ENCODE results near the gene FADS1. TPM values are rescaled to one million over a fixed set of nuclear protein-coding genes. Genes with fewer than 3 reads are reported as not detected.

Gene FADS1
- total RNA-seq (2014; rRNA removed; shearing (Covaris generic)) (103 and 119 TPM in 2 replicates), polyA plus RNA-seq (2016; fragmentation: Nextera tagmentation; extraction: Ambion mirVana) (67.6 and 74.9 TPM in 2 replicates)
- long read RNA-seq, full-length matches to known transcripts, result 79 of 105 reads
- long read RNA-seq, partial matches to known transcripts, result 10 of 105 reads
- long read RNA-seq, other reads (novel, unspliced or antisense), result 16 of 105 reads

DNA sequence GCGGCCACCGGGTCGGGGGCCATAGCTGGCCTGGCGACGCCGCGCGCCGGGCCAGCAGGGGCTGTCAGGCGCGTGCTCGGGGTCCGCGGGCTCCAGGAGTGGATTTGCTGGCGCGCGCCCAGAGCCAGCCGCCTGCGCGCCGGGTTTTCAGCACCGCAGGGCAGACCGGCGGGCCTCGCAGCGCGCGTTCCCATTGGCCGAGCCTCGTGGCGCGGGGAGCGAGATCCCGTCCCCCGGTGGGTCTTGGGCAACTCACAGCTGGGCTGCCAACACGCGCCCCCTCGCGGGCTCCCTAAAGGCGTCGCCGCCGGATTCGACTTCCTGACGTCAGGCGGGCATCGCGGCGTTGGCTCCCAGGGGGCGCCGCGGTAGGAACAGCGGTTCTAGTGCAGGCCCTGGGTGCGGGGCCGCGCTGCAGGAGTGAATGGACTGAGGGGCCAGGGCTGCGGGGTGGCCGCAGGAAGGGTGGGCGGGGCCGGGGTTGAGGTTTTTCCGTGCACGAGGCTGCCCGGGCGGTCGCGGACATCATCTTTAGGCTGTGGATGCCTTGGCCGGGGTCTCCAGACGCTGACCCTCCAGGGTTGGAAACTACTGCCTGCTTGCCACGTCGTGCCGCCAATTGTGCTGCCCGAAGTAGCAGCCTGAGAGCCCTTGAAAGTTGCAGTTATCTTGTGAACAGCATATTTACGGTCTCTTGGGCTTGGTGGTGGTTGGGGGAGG is at the start of gene FADS1:
FADS1 (minus strand) TSS at position 268 of the 720 bp plus-strand sequence; CDS start at position 194, 74 bp downstream.
- peak; percentile 98 for DNase-seq (ENCODE audit: low spot score)
- Mint-ChIP-seq H3K27ac (peak within 1 kb of the TSS; percentile 99), H3K27me3 (ENCODE audit: insufficient read depth, low read depth, poor library complexity) (peaks cover 20% of the 10 kb centered on the region), H3K9me3 (no peaks in the 10 kb centered on the region; the same call in 2 of the 3 replicates), H3K4me3 (peak within 1 kb of the TSS; percentile 96), H3K36me3 (ENCODE audit: low read depth) (peaks cover 35% of the 10 kb centered on the region), H3K4me1 (peaks cover 15% of the 10 kb centered on the region)
- H3K27ac ChIP-seq (ENCODE audit: low read depth), result peak within 1 kb of the TSS; percentile 98
- peaks cover 11% of the 10 kb centered on the region for H3K4me1 ChIP-seq (ENCODE audit: insufficient read depth)
- H3F3A ChIP-seq (replicated peaks; ENCODE audit: low read depth), result peaks cover 15% of the 10 kb centered on the region
- peak within 1 kb of the TSS; percentile 77 for H3K4me2 ChIP-seq
- H3K36me3 ChIP-seq (ENCODE audit: insufficient read depth), result peaks cover 14% of the 10 kb centered on the region
- H4K20me1 ChIP-seq (replicated peaks; ENCODE audit: insufficient read depth), result peaks cover 8% of the 10 kb centered on the region; the same call in 1 of the 2 replicates
- peaks cover 68% of the 10 kb centered on the region for H3K79me2 ChIP-seq (replicated peaks; ENCODE audit: insufficient read depth)
- peak within 1 kb of the TSS; percentile 89 for H3K4me3 ChIP-seq
- 0 out of 2 replicates have a peak within 1 kb of the TSS, but pooled peaks have one; percentile 47 for H2AFZ ChIP-seq
- TF ChIP-seq, protein P1, sequence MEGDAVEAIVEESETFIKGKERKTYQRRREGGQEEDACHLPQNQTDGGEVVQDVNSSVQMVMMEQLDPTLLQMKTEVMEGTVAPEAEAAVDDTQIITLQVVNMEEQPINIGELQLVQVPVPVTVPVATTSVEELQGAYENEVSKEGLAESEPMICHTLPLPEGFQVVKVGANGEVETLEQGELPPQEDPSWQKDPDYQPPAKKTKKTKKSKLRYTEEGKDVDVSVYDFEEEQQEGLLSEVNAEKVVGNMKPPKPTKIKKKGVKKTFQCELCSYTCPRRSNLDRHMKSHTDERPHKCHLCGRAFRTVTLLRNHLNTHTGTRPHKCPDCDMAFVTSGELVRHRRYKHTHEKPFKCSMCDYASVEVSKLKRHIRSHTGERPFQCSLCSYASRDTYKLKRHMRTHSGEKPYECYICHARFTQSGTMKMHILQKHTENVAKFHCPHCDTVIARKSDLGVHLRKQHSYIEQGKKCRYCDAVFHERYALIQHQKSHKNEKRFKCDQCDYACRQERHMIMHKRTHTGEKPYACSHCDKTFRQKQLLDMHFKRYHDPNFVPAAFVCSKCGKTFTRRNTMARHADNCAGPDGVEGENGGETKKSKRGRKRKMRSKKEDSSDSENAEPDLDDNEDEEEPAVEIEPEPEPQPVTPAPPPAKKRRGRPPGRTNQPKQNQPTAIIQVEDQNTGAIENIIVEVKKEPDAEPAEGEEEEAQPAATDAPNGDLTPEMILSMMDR (conservative IDR thresholded peaks at IDR 0.05; ENCODE audit: low read depth in 2 of 2), result peak; percentile 47 to 70
- no peak for TF ChIP-seq EZH2 (IDR thresholded peaks at IDR 0.05; ENCODE audit: low read depth, unreplicated experiment)
- peak; percentile 60 for TF ChIP-seq POLR2AphosphoS5 (IDR thresholded peaks at IDR 0.05; ENCODE audit: low read depth)
- peak; percentile 91 for TF ChIP-seq CREB1 (CRISPR knock-in tag; IDR thresholded peaks at IDR 0.05; ENCODE audit: low read depth)
- no peaks in the 10 kb centered on the region for H3K27me3 ChIP-seq (ENCODE audit: insufficient read depth)
- ATAC-seq, result peak; percentile 47
- H3K9me2 ChIP-seq (ENCODE audit: insufficient read depth), result peaks cover 5% of the 10 kb centered on the region; the same call in 1 of the 2 replicates

DNA sequence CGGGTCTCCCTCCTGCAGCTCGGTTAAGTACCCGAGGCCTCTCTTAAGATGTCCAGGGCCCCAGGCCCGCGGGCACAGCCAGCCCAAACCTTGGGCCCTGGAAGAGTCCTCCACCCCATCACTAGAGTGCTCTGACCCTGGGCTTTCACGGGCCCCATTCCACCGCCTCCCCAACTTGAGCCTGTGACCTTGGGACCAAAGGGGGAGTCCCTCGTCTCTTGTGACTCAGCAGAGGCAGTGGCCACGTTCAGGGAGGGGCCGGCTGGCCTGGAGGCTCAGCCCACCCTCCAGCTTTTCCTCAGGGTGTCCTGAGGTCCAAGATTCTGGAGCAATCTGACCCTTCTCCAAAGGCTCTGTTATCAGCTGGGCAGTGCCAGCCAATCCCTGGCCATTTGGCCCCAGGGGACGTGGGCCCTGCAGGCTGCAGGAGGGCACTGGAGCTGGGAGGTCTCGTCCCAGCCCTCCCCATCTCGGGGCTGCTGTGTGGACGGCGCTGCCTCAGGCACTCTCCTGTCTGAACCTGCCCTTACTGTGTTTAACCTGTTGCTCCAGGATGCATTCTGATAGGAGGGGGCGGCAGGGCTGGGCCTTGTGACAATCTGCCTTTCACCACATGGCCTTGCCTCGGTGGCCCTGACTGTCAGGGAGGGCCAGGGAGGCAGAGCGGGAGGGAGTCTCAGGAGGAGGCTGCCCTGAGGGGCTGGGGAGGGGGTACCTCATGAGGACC is 49.6 kb upstream of the FADS1 start:
- no peaks in the 10 kb centered on the region for H3K79me2 ChIP-seq (replicated peaks; ENCODE audit: insufficient read depth)
- H3K36me3 Mint-ChIP-seq (ENCODE audit: low read depth), result peaks cover 40% of the 10 kb centered on the region
- H3K4me3 ChIP-seq, result no peak overlapping the region
- peaks cover 6% of the 10 kb centered on the region for H3K27me3 Mint-ChIP-seq (ENCODE audit: insufficient read depth, low read depth, poor library complexity)
- no peaks in the 10 kb centered on the region for H3K9me2 ChIP-seq (ENCODE audit: insufficient read depth)
- H3K4me1 Mint-ChIP-seq, result peaks cover 21% of the 10 kb centered on the region
- peaks cover 8% of the 10 kb centered on the region for H3K4me1 ChIP-seq (ENCODE audit: insufficient read depth)
- H3K27ac ChIP-seq (ENCODE audit: low read depth), result no peak overlapping the region
- peaks cover 9% of the 10 kb centered on the region for H3K36me3 ChIP-seq (ENCODE audit: insufficient read depth)
- no peak overlapping the region for H3K4me3 Mint-ChIP-seq
- H4K20me1 ChIP-seq (replicated peaks; ENCODE audit: insufficient read depth), result no peaks in the 10 kb centered on the region
- no peak overlapping the region; the same call in 1 of the 2 replicates for H3K27ac Mint-ChIP-seq
- H3K9me3 Mint-ChIP-seq, result no peaks in the 10 kb centered on the region; the same call in 2 of the 3 replicates
- H3F3A ChIP-seq (replicated peaks; ENCODE audit: low read depth), result peaks cover 17% of the 10 kb centered on the region; the same call in 1 of the 2 replicates
- H3K4me2 ChIP-seq, result no peak overlapping the region
- ATAC-seq (no peak), DNase-seq (ENCODE audit: low spot score) (no peak)
- H2AFZ ChIP-seq, result no peak overlapping the region
- H3K27me3 ChIP-seq (ENCODE audit: insufficient read depth), result no peaks in the 10 kb centered on the region
- TF ChIP-seq, protein P2, sequence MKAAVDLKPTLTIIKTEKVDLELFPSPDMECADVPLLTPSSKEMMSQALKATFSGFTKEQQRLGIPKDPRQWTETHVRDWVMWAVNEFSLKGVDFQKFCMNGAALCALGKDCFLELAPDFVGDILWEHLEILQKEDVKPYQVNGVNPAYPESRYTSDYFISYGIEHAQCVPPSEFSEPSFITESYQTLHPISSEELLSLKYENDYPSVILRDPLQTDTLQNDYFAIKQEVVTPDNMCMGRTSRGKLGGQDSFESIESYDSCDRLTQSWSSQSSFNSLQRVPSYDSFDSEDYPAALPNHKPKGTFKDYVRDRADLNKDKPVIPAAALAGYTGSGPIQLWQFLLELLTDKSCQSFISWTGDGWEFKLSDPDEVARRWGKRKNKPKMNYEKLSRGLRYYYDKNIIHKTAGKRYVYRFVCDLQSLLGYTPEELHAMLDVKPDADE (IDR thresholded peaks at IDR 0.05), result no peak
- TF ChIP-seq, protein P3, sequence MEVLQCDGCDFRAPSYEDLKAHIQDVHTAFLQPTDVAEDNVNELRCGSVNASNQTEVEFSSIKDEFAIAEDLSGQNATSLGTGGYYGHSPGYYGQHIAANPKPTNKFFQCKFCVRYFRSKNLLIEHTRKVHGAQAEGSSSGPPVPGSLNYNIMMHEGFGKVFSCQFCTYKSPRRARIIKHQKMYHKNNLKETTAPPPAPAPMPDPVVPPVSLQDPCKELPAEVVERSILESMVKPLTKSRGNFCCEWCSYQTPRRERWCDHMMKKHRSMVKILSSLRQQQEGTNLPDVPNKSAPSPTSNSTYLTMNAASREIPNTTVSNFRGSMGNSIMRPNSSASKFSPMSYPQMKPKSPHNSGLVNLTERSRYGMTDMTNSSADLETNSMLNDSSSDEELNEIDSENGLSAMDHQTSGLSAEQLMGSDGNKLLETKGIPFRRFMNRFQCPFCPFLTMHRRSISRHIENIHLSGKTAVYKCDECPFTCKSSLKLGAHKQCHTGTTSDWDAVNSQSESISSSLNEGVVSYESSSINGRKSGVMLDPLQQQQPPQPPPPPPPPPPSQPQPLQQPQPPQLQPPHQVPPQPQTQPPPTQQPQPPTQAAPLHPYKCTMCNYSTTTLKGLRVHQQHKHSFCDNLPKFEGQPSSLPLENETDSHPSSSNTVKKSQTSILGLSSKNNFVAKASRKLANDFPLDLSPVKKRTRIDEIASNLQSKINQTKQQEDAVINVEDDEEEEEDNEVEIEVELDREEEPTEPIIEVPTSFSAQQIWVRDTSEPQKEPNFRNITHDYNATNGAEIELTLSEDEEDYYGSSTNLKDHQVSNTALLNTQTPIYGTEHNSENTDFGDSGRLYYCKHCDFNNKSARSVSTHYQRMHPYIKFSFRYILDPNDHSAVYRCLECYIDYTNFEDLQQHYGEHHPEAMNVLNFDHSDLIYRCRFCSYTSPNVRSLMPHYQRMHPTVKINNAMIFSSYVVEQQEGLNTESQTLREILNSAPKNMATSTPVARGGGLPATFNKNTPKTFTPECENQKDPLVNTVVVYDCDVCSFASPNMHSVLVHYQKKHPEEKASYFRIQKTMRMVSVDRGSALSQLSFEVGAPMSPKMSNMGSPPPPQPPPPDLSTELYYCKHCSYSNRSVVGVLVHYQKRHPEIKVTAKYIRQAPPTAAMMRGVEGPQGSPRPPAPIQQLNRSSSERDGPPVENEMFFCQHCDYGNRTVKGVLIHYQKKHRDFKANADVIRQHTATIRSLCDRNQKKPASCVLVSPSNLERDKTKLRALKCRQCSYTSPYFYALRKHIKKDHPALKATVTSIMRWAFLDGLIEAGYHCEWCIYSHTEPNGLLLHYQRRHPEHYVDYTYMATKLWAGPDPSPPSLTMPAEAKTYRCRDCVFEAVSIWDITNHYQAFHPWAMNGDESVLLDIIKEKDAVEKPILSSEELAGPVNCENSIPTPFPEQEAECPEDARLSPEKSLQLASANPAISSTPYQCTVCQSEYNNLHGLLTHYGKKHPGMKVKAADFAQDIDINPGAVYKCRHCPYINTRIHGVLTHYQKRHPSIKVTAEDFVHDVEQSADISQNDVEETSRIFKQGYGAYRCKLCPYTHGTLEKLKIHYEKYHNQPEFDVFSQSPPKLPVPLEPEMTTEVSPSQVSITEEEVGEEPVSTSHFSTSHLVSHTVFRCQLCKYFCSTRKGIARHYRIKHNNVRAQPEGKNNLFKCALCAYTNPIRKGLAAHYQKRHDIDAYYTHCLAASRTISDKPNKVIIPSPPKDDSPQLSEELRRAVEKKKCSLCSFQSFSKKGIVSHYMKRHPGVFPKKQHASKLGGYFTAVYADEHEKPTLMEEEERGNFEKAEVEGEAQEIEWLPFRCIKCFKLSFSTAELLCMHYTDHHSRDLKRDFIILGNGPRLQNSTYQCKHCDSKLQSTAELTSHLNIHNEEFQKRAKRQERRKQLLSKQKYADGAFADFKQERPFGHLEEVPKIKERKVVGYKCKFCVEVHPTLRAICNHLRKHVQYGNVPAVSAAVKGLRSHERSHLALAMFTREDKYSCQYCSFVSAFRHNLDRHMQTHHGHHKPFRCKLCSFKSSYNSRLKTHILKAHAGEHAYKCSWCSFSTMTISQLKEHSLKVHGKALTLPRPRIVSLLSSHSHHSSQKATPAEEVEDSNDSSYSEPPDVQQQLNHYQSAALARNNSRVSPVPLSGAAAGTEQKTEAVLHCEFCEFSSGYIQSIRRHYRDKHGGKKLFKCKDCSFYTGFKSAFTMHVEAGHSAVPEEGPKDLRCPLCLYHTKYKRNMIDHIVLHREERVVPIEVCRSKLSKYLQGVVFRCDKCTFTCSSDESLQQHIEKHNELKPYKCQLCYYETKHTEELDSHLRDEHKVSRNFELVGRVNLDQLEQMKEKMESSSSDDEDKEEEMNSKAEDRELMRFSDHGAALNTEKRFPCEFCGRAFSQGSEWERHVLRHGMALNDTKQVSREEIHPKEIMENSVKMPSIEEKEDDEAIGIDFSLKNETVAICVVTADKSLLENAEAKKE (CRISPR knock-in tag; IDR thresholded peaks at IDR 0.05), result no peak
- peak; percentile 40 for TF ChIP-seq POLR2AphosphoS5 (IDR thresholded peaks at IDR 0.05; ENCODE audit: low read depth)
